Keratinocyte (primary cell): ENCODE data around the gene OSBPL5.

Source experiments
- EZH2 ChIP-seq: IDR thresholded peaks from one replicate; pipeline ENCODE4 v1.6.1; 2012; ENCODE audit warnings: inconsistent platforms, mild to moderate bottlenecking, low read length, moderate library complexity
- TF ChIP-seq, protein P1 (sequence below), 3 experiments: IDR thresholded peaks in 1 of 3; conservative IDR thresholded peaks in 1 of 3; optimal IDR thresholded peaks in 1 of 3; 2 replicates in 2 of 3; 3 replicates in 1 of 3; pipeline versions ENCODE3 to v1.5.1; 2011; ENCODE audit warnings: low read length in 3 of 3, mild to moderate bottlenecking in 3 of 3, moderate library complexity in 2 of 3, control low read depth in 1 of 3, inconsistent platforms in 1 of 3; ENCODE audit not compliant: insufficient read depth in 2 of 3; ENCODE audit errors: extremely low read depth in 1 of 3

DNA sequence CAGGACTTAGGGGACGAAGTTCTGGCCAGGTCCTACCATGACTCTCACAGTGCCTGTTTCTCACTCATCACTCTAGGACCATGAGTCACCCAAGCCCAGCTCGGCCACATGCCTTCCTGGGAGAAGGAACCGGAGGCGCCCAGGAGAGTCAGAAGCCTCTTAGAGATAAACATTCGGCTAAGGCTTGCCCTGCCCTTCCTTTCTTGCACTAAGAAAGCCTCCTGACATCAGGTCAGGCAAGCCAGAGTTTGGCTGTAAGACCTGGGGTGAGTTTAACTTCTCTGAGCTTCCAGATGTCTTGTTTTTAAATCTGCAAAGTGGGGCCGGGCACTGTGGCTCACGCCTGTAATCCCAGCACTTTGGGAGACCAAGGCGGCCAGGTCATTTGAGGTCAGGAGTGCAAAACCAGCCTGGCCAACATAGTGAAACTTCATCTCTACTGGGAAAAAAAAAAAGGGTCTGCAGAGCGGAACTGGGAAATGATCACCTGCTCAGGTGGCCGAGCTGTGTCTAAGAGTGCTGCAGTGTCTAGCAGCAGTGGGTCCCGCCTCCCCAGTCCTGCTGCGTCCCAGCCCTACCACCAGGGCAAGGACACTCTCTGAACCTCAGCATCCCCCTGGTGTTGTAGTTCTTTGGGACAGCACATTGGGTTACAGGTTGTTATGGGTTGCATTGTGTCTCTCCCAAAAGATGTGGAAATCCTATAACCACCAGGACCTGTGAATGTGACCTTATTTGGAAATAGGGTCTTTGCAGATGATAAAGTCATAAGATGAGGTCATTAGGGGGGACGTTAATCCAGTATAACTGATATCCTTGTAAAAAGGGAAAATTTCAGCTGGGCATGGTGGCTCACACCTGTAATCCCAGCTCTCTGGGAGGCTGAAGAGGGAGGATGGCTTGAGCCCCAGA, 106.1 kb downstream of the OSBPL5 start:
- TF ChIP-seq, protein P1, sequence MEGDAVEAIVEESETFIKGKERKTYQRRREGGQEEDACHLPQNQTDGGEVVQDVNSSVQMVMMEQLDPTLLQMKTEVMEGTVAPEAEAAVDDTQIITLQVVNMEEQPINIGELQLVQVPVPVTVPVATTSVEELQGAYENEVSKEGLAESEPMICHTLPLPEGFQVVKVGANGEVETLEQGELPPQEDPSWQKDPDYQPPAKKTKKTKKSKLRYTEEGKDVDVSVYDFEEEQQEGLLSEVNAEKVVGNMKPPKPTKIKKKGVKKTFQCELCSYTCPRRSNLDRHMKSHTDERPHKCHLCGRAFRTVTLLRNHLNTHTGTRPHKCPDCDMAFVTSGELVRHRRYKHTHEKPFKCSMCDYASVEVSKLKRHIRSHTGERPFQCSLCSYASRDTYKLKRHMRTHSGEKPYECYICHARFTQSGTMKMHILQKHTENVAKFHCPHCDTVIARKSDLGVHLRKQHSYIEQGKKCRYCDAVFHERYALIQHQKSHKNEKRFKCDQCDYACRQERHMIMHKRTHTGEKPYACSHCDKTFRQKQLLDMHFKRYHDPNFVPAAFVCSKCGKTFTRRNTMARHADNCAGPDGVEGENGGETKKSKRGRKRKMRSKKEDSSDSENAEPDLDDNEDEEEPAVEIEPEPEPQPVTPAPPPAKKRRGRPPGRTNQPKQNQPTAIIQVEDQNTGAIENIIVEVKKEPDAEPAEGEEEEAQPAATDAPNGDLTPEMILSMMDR (optimal IDR thresholded peaks at IDR 0.05 in 1 of 3, IDR thresholded peaks at IDR 0.05 in 1 of 3, conservative IDR thresholded peaks at IDR 0.05 in 1 of 3; ENCODE audit: extremely low read depth in 1 of 3, insufficient read depth in 2 of 3, low read length in 3 of 3) = no peak
- TF ChIP-seq EZH2 = no peak
